ENCODE results near the gene RNASEH2A. TPM values are rescaled to one million over a fixed set of nuclear protein-coding genes. Genes with fewer than 3 reads are reported as not detected.
A peak's percentile ranks its signal among the peaks of the same experiment; 100 is the strongest.

The RNASEH2A gene

GRCh38 chr19:12856653-12857052 is 50.3 kb downstream of the RNASEH2A start:
- H2AFZ ChIP-seq (ENCODE audit: low read depth, low read length): no peak overlapping the region
- no peaks in the 10 kb centered on the region for H3K79me1 ChIP-seq (replicated peaks; ENCODE audit: low read length, poor library complexity, severe bottlenecking)
- H3K4ac ChIP-seq (ENCODE audit: low read depth in 1 of 2, low read length in 2 of 2): no peak overlapping the region
- no peak overlapping the region for H3K4me2 ChIP-seq (ENCODE audit: low read length, poor library complexity, severe bottlenecking)
- no peak overlapping the region for H3K18ac ChIP-seq (ENCODE audit: low read depth in 1 of 2, low read length in 2 of 2)
- no peak overlapping the region for H3K14ac ChIP-seq (ENCODE audit: low read length in 2 of 2)
- no peak overlapping the region for H2BK15ac ChIP-seq (ENCODE audit: low read depth, poor library complexity, severe bottlenecking)
- no peak overlapping the region for H3K23ac ChIP-seq (ENCODE audit: low read length in 2 of 2)
- H3K9me3 ChIP-seq (ENCODE audit: control insufficient read depth, low read length): peaks cover 11% of the 10 kb centered on the region
- DNase-seq: no peak
- no peak overlapping the region for H2BK12ac ChIP-seq (ENCODE audit: low read length in 2 of 2)
- H3K4me1 ChIP-seq (ENCODE audit: control insufficient read depth, insufficient read depth, low read depth, low read length): no peaks in the 10 kb centered on the region
- H3K27me3 ChIP-seq (ENCODE audit: control insufficient read depth in 1 of 2, insufficient read depth in 1 of 2, low read length in 2 of 2): peaks cover 0 to 3% of the 10 kb centered on the region in 2 experiments
- WGBS: no CpG with 5 or more reads among the region's 1 CpG
- no peak overlapping the region for H4K8ac ChIP-seq (ENCODE audit: low read length)
- no peak overlapping the region for H2AK5ac ChIP-seq (ENCODE audit: low read length, severe bottlenecking)
- H3K4me3 ChIP-seq (ENCODE audit: insufficient read depth in 1 of 2, low read depth in 1 of 2, low read length in 2 of 2): no peak overlapping the region
- no peaks in the 10 kb centered on the region for H3K36me3 ChIP-seq (ENCODE audit: control insufficient read depth in 1 of 2, insufficient read depth in 2 of 2, low read depth in 1 of 2, low read length in 2 of 2)
- no peak overlapping the region for H2BK120ac ChIP-seq (ENCODE audit: low read depth, low read length)
- H3K27ac ChIP-seq (ENCODE audit: low read length, poor library complexity, severe bottlenecking): no peak overlapping the region
- no peak overlapping the region for H3K9ac ChIP-seq (ENCODE audit: low read length)
- no peak overlapping the region for H2BK5ac ChIP-seq (ENCODE audit: low read depth, low read length, poor library complexity, severe bottlenecking)
- H4K91ac ChIP-seq (ENCODE audit: low read length): no peak overlapping the region

- Histone ChIP-seq H2BK12ac (ENCODE audit: low read length in 2 of 2) (no peak overlapping the region), H3K9me3 (ENCODE audit: control insufficient read depth, low read length) (peaks cover 11% of the 10 kb centered on the region), H3K4ac (ENCODE audit: low read depth in 1 of 2, low read length in 2 of 2) (no peak overlapping the region), H3K18ac (ENCODE audit: low read depth in 1 of 2, low read length in 2 of 2) (no peak overlapping the region), H3K4me2 (ENCODE audit: low read length, poor library complexity, severe bottlenecking) (no peak overlapping the region), H4K91ac (ENCODE audit: low read length) (no peak overlapping the region), H3K9ac (ENCODE audit: low read length) (no peak overlapping the region), H3K36me3 (ENCODE audit: control insufficient read depth in 1 of 2, insufficient read depth in 2 of 2, low read depth in 1 of 2, low read length in 2 of 2) (no peaks in the 10 kb centered on the region), H2BK120ac (ENCODE audit: low read depth, low read length) (no peak overlapping the region), H3K14ac (ENCODE audit: low read length in 2 of 2) (peak overlapping the region in 1 of 2 experiments; percentile 28), H3K79me1 (replicated peaks; ENCODE audit: low read length, poor library complexity, severe bottlenecking) (no peaks in the 10 kb centered on the region), H3K27ac (ENCODE audit: low read length, poor library complexity, severe bottlenecking) (no peak overlapping the region), H2AFZ (ENCODE audit: low read depth, low read length) (no peak overlapping the region), H3K4me1 (ENCODE audit: control insufficient read depth, insufficient read depth, low read depth, low read length) (no peaks in the 10 kb centered on the region), H3K23ac (ENCODE audit: low read length in 2 of 2) (no peak overlapping the region), H2AK5ac (ENCODE audit: low read length, severe bottlenecking) (no peak overlapping the region), H3K4me3 (ENCODE audit: insufficient read depth in 1 of 2, low read depth in 1 of 2, low read length in 2 of 2) (no peak overlapping the region), H2BK5ac (ENCODE audit: low read depth, low read length, poor library complexity, severe bottlenecking) (no peak overlapping the region), H3K27me3 (ENCODE audit: control insufficient read depth in 1 of 2, insufficient read depth in 1 of 2, low read length in 2 of 2) (peaks cover 0 to 11% of the 10 kb centered on the region in 2 experiments), H2BK15ac (ENCODE audit: low read depth, poor library complexity, severe bottlenecking) (no peak overlapping the region), H4K8ac (ENCODE audit: low read length) (no peak overlapping the region)
- no peak for DNase-seq
- WGBS: 96% methylated on average over 31 of the region's 35 CpGs
These were observed 51.9 kb downstream of the RNASEH2A start for GRCh38 chr19:12858041-12858928.

GRCh38 chr19:12859546-12859945 is 53.2 kb downstream of the RNASEH2A start:
- no peak overlapping the region for H2BK15ac ChIP-seq (ENCODE audit: low read depth, poor library complexity, severe bottlenecking)
- no peak overlapping the region for H2BK120ac ChIP-seq (ENCODE audit: low read depth, low read length)
- H3K18ac ChIP-seq (ENCODE audit: low read depth in 1 of 2, low read length in 2 of 2): no peak overlapping the region
- no peaks in the 10 kb centered on the region for H3K4me1 ChIP-seq (ENCODE audit: control insufficient read depth, insufficient read depth, low read depth, low read length)
- no peak overlapping the region for H4K91ac ChIP-seq (ENCODE audit: low read length)
- H3K27ac ChIP-seq (ENCODE audit: low read length, poor library complexity, severe bottlenecking): no peak overlapping the region
- H3K79me1 ChIP-seq (replicated peaks; ENCODE audit: low read length, poor library complexity, severe bottlenecking): no peaks in the 10 kb centered on the region
- 57% methylated on average over 6 of the region's 7 CpGs for WGBS
- H2AK5ac ChIP-seq (ENCODE audit: low read length, severe bottlenecking): no peak overlapping the region
- peaks cover 11% of the 10 kb centered on the region for H3K9me3 ChIP-seq (ENCODE audit: control insufficient read depth, low read length)
- no peak overlapping the region for H2BK12ac ChIP-seq (ENCODE audit: low read length in 2 of 2)
- no peak overlapping the region for H3K9ac ChIP-seq (ENCODE audit: low read length)
- H3K4me3 ChIP-seq (ENCODE audit: insufficient read depth in 1 of 2, low read depth in 1 of 2, low read length in 2 of 2): no peak overlapping the region
- no peak overlapping the region for H4K8ac ChIP-seq (ENCODE audit: low read length)
- no peak overlapping the region for H3K4ac ChIP-seq (ENCODE audit: low read depth in 1 of 2, low read length in 2 of 2)
- no peak overlapping the region for H2BK5ac ChIP-seq (ENCODE audit: low read depth, low read length, poor library complexity, severe bottlenecking)
- no peak overlapping the region for H2AFZ ChIP-seq (ENCODE audit: low read depth, low read length)
- H3K23ac ChIP-seq (ENCODE audit: low read length in 2 of 2): no peak overlapping the region
- H3K27me3 ChIP-seq (ENCODE audit: control insufficient read depth in 1 of 2, insufficient read depth in 1 of 2, low read length in 2 of 2): peaks cover 0 to 11% of the 10 kb centered on the region in 2 experiments
- H3K4me2 ChIP-seq (ENCODE audit: low read length, poor library complexity, severe bottlenecking): no peak overlapping the region
- no peak overlapping the region for H3K14ac ChIP-seq (ENCODE audit: low read length in 2 of 2)
- DNase-seq: no peak
- no peaks in the 10 kb centered on the region for H3K36me3 ChIP-seq (ENCODE audit: control insufficient read depth in 1 of 2, insufficient read depth in 2 of 2, low read depth in 1 of 2, low read length in 2 of 2)

Small RNA genes lying within 50 kb of the gene (small RNA-seq; reads per million reads assigned to genes)
- not detected for gene MIR5684 (ENCODE audit: low read depth)
- gene MIR6794 (ENCODE audit: low read depth): not detected

Measured in mesenchymal stem cell (in vitro differentiated cells and primary cell).